Spleen (tissue), 11 donors: ENCODE results near the gene MACROD2. TPM values are rescaled to one million over a fixed set of nuclear protein-coding genes. Genes with fewer than 3 reads are reported as not detected.

ENCODE experiments used
- DNase-seq: peaks from one replicate; pipeline ENCODE4 v3.0.0-alpha.2; 2020
- H3K27ac ChIP-seq, 8 donors: fragments of 200-600 bp; sonication (generic) in 7 of 8; 1 replicate in 4 of 8; 2 replicates in 4 of 8; pipeline versions ENCODE4 v1.5.0 to v1.8.0; 2016 to 2021; ENCODE audit warnings: inconsistent platforms in 4 of 8, mild to moderate bottlenecking in 4 of 8, moderate library complexity in 1 of 8
- H3K27me3 ChIP-seq, 7 donors: fragments of 200-600 bp; sonication (generic) in 6 of 7; replicated peaks in 1 of 7; 1 replicate in 4 of 7; 2 replicates in 3 of 7; pipeline versions ENCODE4 v1.5.0 to v1.8.0; 2016 to 2021; ENCODE audit warnings: inconsistent platforms in 3 of 7, mild to moderate bottlenecking in 1 of 7
- H3K36me3 ChIP-seq, 6 donors: fragments of 200-600 bp; sonication (generic) in 5 of 6; 1 replicate in 4 of 6; 2 replicates in 2 of 6; pipeline versions ENCODE4 v1.5.0 to v1.8.0; 2016 to 2021; ENCODE audit warnings: inconsistent platforms in 2 of 6
- H3K4me1 ChIP-seq, 6 donors: fragments of 200-600 bp; sonication (generic) in 5 of 6; 1 replicate in 3 of 6; 2 replicates in 3 of 6; pipeline versions ENCODE4 v1.5.0 to v1.8.0; 2016 to 2021; ENCODE audit warnings: inconsistent platforms in 3 of 6
- H3K4me3 ChIP-seq, 8 donors: fragments of 200-600 bp; sonication (generic) in 7 of 8; 1 replicate in 4 of 8; 2 replicates in 4 of 8; pipeline versions ENCODE4 v1.5.0 to v1.8.0; 2016 to 2021; ENCODE audit warnings: inconsistent platforms in 4 of 8, mild to moderate bottlenecking in 4 of 8, moderate library complexity in 2 of 8
- H3K9me3 ChIP-seq, 8 donors: fragments of 200-600 bp; sonication (generic) in 7 of 8; 1 replicate in 4 of 8; 2 replicates in 4 of 8; pipeline versions ENCODE4 v1.5.0 to v1.8.0; 2016 to 2021; ENCODE audit warnings: inconsistent platforms in 4 of 8
- CTCF ChIP-seq, 11 experiments: fragments of 200-600 bp in 7 of 11; fragments of 450-650 bp in 4 of 11; sonication (generic) in 4 of 11; IDR thresholded peaks in 8 of 11; conservative IDR thresholded peaks in 3 of 11; 1 replicate in 7 of 11; 2 replicates in 4 of 11; pipeline versions ENCODE4 v1.4.0 to v1.8.0; 2016 to 2021; ENCODE audit warnings: antibody characterized with exemption in 11 of 11, inconsistent platforms in 4 of 11, mild to moderate bottlenecking in 1 of 11
- POLR2A ChIP-seq, 3 donors: fragments of 450-650 bp; IDR thresholded peaks; one replicate each; pipeline ENCODE4 v1.5.1; 2017; ENCODE audit warnings: antibody characterized with exemption in 3 of 3, mild to moderate bottlenecking in 1 of 3
- POLR2AphosphoS5 ChIP-seq, 3 donors: sonication (generic); formaldehyde crosslinking; IDR thresholded peaks; one replicate each; pipeline ENCODE4 v1.5.1; 2017; ENCODE audit warnings: antibody characterized with exemption in 3 of 3
- WGBS, 5 donors: extraction: QIAGEN DNeasy Blood & Tissue Kit in 3 of 5; methylation state at CpG; one replicate each; pipeline versions ENCODE4 v1.1.5 to v1.1.7; 2013 to 2018; 5-methylcytosine and 5-hydroxymethylcytosine counted together
- intact Hi-C: fragments of 100-400 bp; cut with DNase I; formaldehyde crosslinking; loops from one replicate; pipeline ENCODE4 v1.15.0; 2023; ENCODE audit warnings: low total_unique reads
- polyA plus RNA-seq, 3 donors: library from polyadenylated mRNA; stranded (reverse); fragments of 200-250 nt; gene quantifications; one replicate each; pipeline ENCODE4 v1.2.1, GENCODE V29; 2013
- total RNA-seq, 7 donors: library from RNA; depleted of rRNA in 3 of 7; stranded (reverse); fragments of >200 nt in 3 of 7; fragmentation: NEBNext Ultra II Directional in 4 of 7; extraction: Animal tissue kit (Norgen Biotek cat#: 25700) in 4 of 7; gene quantifications; one replicate each; pipeline versions ENCODE4 v1.1.0 to v1.2.1, GENCODE V29; 2016 to 2021
- donor health status: healthy with polysubstance abuse.
- donor health status: DM: no; HTN: no; CAD: no; lungs with moderate emphysema.
- donor health status: DM: no; HTN: no; CAD: no.
- donor health status: Bipolar disorder and iron deficiency.
- donor health status: healthy.
- donor health status: DM: no; HTN: no; CAD: no.
- donor health status: DM: yes; HTN: yes; CAD: no.

Gene MACROD2
- total and polyA plus RNA-seq, 10 donors: 1.5 to 4.7 (median 3.4) TPM

- Histone ChIP-seq H3K36me3 (no peaks in the 10 kb centered on the region), H3K4me1 (no peaks in the 10 kb centered on the region), H3K27ac (no peak overlapping the region), H3K9me3 (peaks cover 0 to 3% (median 0%) of the 10 kb centered on the region in 8 donors), H3K27me3 (no peaks in the 10 kb centered on the region), H3K4me3 (no peak overlapping the region)
- DNase-seq: no peak
- no peak for TF ChIP-seq CTCF (IDR thresholded peaks at IDR 0.05 in 8 of 11, conservative IDR thresholded peaks at IDR 0.05 in 3 of 11)
- no peak for TF ChIP-seq POLR2A (IDR thresholded peaks at IDR 0.05)
- no peak for TF ChIP-seq POLR2AphosphoS5 (IDR thresholded peaks at IDR 0.05)
- WGBS, 5 donors: 35 to 55% (median 47%) methylated on average over 3 of the region's 3 CpGs
- intact Hi-C loops: no loop called here
Observed at GRCh38 chr20:14374196-14374595, 378.9 kb downstream of the MACROD2 start.

DNA sequence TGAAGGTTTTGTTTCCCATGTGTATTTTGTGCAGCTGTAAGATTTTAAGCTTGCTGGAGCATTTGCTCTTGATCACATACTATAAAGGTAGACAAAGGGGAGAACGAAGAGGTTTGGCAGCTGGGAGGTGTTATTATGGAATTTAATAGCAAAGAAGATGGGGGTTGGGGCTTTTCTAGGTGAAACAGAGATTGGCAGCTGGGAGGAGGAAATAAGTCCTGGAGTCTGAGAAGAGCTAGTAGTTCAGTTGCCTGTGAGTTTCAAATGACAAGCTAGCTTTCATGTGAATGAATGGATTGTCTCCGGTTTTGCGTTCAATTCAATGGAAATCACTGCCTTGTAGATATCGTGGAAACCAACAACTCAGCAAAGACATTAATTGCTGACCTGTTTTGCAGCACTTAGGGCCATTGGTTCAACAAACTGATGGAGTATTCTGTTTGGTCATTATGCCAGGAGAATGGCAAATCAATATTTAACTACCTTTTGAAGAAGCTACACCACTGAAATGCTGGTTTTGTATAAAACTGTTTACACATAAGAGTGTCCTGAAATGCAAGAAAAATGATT lies 380.2 kb downstream of the MACROD2 start:
- no peaks in the 10 kb centered on the region for H3K4me1 ChIP-seq
- no peak overlapping the region for H3K27ac ChIP-seq
- H3K9me3 ChIP-seq: peaks cover 0 to 3% (median 0%) of the 10 kb centered on the region in 8 donors
- H3K36me3 ChIP-seq: no peaks in the 10 kb centered on the region
- intact Hi-C loops: no loop called here
- no peak overlapping the region for H3K4me3 ChIP-seq
- TF ChIP-seq POLR2A (IDR thresholded peaks at IDR 0.05) (no peak), POLR2AphosphoS5 (IDR thresholded peaks at IDR 0.05) (no peak), CTCF (IDR thresholded peaks at IDR 0.05 in 8 of 11, conservative IDR thresholded peaks at IDR 0.05 in 3 of 11) (no peak)
- WGBS, 5 donors: 60 to 72% (median 68%) methylated on average over 4 of the region's 4 CpGs
- DNase-seq: no peak
- H3K27me3 ChIP-seq: no peaks in the 10 kb centered on the region

DNA sequence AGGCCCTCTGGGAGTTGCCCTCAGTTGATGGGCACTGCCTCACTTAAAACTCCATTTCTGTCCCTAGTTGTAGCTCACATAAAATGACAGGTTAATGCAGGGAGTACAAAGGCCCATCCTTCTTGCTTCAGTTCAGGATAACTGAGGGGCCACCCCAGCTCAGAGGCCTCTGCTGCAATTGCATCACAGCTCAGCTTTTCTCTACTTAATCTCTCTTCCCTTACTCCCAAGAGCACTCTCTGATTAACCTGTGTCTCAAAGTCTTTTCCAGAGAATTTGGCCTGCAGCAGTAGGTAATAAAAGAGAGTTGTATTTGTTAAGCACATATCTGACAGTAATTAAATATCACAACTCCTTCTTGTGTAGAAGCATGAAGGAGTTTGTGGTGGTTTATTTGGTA lies 383.0 kb downstream of the MACROD2 start:
- no peak overlapping the region for H3K27ac ChIP-seq
- no peaks in the 10 kb centered on the region for H3K4me1 ChIP-seq
- no peaks in the 10 kb centered on the region for H3K27me3 ChIP-seq
- H3K36me3 ChIP-seq: no peaks in the 10 kb centered on the region
- TF ChIP-seq POLR2AphosphoS5 (IDR thresholded peaks at IDR 0.05) (no peak), CTCF (IDR thresholded peaks at IDR 0.05 in 8 of 11, conservative IDR thresholded peaks at IDR 0.05 in 3 of 11) (no peak), POLR2A (IDR thresholded peaks at IDR 0.05) (no peak)
- peaks cover 0 to 15% (median 0%) of the 10 kb centered on the region in 8 donors for H3K9me3 ChIP-seq
- intact Hi-C loops: no loop called here
- no peak overlapping the region for H3K4me3 ChIP-seq
- no peak for DNase-seq

- Histone ChIP-seq H3K4me1 (no peaks in the 10 kb centered on the region), H3K36me3 (no peaks in the 10 kb centered on the region), H3K27me3 (no peaks in the 10 kb centered on the region), H3K27ac (no peak overlapping the region), H3K9me3 (peaks cover 0 to 36% (median 17%) of the 10 kb centered on the region in 8 donors), H3K4me3 (no peak overlapping the region)
- 81 to 93% (median 85%) methylated on average over 5 of the region's 5 CpGs for WGBS, 5 donors
- DNase-seq: no peak
- intact Hi-C loops: no loop called here
- TF ChIP-seq POLR2AphosphoS5 (IDR thresholded peaks at IDR 0.05) (no peak), CTCF (IDR thresholded peaks at IDR 0.05 in 8 of 11, conservative IDR thresholded peaks at IDR 0.05 in 3 of 11) (no peak), POLR2A (IDR thresholded peaks at IDR 0.05) (no peak)
Observed at GRCh38 chr20:14383335-14383734, 388.0 kb downstream of the MACROD2 start.
